Limb (tissue), 2 donors: ENCODE results near the gene BCCIP.

Experiments
- DNase-seq, 2 donors: peaks; one replicate each; pipeline ENCODE4 v3.0.0-alpha.2; 2016; ENCODE audit errors: extremely low spot score in 2 of 2

Gene BCCIP

DNA sequence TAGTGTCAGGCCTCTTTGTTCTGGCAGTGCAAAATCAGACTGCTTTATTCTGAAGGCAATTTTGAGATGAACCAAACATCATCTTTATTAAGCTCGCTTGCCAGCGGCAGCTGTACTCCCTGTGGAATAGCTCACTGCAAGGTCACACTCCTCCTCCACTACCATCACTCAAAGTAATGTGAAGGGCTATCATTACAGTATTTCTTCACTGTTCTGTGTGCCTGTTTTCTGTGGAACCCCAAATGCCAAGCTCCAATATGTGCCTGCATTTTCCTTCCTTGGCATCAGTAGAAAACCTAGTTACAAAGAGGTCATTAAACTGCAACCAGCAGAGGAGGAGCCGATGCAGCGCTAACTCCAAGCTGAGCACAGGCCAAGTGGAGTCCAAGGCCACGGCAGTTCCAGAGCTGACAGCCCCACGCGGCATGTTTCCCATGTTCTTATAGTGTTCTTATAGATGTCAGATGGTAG is 21.4 kb downstream of the BCCIP start:
- DNase-seq = no peak

DNA sequence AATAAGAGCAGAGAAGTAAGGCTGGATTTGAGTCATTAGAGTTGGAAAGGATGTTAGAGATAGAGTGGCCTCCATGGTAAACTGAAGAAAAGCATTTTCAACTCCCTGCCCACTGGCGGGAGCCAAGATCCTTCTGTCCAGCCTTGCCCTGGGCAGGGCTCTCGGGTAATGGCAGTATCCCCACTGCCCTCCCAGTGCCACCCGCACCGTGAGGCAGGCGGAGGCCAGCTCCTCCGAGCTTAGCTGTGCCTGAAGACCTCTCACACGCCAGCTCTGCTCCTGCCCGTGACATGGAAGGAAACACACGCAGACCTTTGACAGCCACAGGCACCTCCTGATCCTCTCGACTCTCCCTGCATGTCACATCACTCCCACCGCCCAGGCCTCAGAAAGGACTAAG is 22.3 kb downstream of the BCCIP start:
- no peak for DNase-seq

DNA sequence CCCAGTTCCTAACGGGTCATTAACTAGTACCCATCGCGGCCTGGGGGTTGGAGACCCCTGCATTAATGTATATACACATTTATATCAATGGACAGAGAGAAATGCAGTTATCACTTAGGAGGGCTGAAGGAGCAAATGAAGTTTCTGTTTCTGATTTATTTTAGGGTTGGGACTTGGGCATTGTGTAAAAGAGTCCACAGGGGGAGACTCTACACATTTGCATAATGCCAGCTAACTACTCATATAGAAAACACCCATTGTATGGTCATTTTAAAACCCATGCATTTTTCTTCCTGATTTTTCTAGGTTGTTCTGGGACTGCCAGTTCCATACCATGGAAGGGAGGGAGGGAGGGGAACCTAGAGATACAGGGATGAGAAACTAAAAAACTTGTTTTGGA is 23.5 kb downstream of the BCCIP start:
- DNase-seq = no peak

DNA sequence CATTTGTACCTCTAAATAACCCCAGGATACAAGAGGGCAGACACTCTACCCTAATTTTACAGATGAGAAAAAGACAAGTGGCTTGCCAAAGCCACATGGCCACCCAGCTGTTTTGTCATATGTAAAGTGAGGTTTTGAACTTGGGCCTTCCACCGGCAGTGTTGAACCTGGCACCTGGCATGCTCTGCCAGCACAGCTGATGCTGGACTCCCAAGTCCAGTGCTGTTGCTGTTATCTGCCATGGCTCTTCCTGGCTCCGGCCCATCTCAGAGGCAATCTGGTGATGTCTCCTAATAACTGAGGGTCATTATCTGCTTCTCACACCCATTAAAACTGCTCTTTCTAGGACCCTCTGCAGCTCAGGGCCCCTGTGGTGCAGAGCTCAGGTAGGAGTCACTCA is 25.0 kb downstream of the BCCIP start:
- DNase-seq = no peak

DNA sequence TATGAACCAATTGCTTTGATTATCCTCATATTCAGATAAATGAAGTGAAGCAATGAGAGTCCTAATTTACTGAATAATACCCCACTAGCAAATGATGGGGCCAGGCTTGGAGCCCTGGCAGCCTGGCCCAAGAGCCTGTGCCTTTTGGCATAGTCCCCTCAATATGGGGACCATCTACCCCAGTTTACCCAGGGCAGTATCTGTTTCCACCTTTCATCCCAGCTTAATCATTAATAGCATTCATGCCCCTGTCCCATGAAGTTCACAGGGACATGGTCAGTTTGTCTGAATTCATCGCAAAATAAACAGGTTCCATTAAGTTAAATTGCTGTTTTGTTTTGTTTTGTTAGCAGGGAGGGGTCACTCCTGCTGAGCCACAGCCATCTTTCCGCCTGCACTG is 25.5 kb downstream of the BCCIP start:
- no peak for DNase-seq

DNA sequence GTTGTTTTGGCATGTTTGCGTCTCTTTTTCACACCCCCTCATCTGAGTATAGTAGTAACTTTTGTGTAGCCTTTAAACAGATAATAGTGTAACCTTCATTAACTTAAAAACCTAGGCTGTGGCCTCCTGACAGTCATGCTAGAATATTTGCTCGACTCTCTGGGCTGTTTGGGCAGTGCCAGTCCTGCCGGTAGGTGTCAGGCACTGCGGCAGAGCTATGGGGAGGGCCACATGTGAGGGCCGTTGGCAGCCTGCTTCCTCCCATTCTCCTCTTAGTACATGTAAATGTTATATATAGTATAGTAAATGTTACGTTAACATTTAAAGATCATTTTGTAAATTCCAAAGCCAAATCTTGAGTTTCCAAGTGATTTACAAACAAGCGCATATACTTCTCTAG is 26.1 kb downstream of the BCCIP start:
- no peak for DNase-seq

DNA sequence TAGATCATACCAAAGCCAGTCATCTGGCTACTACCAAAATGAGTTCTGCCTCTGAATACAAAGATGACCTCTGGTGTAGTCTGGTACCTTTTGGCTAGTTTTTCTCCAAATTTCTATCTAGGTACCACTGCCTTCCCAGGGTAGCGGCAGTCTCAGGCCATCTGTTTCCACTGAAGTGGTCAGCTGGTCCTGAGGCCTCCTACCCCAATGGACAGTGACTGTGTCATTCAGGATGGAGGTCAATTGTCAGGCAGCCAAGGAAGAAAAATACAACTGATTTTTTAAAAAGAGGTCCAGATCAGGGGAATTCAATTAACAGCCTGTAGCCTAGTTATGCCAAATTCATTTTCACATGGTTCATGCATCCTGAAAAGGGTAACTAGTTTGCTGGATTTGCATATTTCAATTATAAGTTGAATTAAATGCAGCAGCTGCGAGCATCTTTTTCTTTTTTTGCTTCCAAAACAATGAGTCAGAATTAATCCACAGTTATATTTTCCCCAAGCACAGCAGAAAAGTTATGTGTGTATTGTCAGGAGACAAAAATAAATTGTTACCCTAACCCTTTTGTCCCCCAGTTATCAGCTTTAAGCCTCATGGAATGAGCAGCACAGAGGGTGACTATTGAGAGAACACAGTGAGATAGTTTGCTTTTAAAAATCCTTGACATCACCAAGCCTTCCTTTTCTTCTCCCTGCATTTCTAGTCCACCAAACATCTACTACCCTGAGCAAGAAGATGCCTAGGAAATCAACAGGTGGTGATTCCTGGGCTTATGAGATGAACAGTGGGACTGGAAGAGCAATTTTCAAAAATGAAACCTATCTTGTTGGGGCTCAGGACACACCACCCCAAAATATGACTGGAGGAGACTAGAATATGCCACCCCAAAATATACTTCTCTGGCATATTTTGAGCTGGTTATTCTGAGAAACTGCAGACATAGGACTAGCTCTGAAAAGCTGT is 27.7 kb downstream of the BCCIP start:
- no peak for DNase-seq

DNA sequence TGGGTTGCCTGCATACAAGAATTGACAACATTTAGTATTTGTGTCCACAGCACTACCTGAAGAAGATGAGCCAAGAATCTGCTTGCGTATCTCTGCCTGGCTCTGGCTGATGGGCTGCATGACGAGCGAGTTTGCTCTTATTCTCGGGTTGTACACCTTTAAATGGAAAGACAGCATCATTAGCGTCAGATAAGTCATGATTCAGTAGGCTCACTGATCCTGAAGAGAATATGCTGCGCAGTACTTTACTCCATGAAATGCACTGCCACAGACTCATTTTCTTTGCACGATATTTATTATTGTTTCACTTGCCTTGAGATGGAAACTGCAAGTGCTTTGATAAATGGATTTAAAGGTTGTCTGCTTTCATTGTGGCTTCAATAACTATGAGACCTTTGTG is 29.1 kb downstream of the BCCIP start:
- no peak for DNase-seq

DNA sequence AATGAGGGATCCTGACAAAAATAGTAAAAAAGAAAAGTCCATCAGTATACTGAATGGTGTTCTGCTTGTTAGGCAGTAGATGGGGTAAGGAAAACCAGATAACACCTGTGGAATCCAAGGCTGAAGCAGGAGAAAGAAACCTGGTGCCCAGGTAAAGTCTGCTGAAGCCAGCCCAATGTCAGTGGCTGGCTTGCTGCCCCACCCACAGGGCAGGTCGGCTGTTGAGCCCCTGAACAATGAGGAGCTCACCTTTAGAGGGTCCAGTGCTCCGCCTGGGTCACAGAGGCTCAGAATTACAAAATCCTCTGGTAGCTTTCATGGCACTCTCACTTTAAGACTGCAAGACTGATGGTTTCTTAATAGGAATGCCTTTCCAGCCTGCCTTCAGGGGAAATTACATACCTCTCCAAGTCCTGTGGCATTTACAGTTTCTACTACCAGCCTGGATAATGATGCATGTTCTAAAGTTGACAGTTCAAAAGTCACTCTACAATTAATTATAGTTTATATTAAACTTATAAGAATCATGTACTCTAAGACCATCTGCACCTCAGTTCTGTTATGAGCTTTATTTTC is 33.9 kb downstream of the BCCIP start:
- DNase-seq = no peak

DNA sequence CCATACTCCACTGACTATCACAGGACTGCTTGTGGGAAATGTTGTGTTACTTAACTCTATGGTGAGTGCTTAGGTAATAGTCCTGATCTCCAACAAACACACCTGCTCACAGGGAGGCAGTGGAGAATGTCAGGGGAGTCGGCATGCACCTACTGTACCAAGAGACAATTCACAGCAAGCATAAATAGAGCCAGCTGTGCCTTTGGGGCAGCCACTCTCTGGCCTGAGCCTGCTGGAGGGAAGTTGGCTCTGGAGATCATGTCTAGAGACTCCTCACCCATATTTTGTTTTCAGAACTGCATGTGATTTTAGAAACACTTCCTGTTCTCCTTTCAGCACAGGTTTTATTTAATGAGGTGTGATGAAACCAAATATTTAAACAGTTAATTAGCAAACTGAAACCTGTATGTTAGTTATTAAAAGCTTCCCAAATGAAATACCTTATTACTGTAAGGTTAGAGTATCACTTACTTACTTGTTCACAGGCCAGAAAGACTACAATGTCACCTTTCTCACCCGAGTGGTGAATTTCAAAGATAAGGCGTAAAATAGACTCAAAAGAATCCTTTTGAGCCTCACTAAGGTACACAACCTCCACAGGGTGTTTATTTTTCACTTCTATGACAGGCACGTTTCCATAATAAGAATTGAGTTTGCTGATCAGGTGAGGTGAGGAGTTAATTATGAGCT is 35.9 kb downstream of the BCCIP start:
- DNase-seq = no peak

DNA sequence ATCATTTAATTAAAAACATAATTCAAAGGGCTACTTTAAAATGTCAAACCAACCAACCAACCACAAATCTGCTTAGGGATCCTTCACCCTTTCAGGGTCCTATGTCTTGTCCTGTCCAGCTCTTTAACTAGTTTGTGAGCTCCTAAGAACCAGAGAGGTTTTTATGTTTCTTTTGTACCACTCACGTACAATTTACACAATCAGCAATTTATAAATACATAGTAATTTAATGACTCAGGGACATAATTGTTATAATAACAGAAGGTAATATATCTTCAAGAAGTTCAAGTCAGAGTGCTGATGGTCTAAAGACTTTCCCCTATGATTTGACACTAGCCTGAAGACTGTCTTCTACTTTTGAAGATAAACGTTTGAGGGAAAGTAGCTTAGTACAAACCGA is 41.8 kb downstream of the BCCIP start:
- DNase-seq = no peak

DNA sequence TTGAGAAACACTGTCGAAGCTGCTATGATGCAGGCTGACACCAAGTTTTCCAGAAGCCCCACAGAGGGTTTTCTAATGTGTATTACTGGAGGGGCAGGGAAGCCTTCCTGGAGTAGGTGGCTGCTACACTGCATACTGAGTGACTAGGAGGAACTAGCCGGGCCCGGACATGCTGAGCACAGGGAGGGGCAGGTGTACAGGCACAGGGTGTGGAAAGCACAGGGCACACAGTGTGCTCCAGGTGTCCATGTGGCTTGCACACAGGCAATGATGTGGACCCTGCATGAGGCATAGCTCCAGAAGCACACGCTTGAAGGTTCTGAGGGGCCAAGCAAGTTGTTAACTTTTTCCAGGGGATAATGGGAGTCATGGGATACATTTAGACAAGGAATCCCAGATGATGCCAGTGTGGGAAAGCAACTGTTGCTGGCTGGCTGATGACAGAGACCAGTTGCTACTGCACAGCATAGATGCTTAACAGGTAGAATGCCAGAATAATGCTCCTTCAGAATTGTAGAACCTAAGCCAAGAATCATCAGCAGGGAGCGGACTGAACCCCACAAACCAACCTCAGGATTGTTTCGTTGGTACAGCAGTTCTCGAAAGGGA is 43.2 kb downstream of the BCCIP start:
- DNase-seq = no peak

DNA sequence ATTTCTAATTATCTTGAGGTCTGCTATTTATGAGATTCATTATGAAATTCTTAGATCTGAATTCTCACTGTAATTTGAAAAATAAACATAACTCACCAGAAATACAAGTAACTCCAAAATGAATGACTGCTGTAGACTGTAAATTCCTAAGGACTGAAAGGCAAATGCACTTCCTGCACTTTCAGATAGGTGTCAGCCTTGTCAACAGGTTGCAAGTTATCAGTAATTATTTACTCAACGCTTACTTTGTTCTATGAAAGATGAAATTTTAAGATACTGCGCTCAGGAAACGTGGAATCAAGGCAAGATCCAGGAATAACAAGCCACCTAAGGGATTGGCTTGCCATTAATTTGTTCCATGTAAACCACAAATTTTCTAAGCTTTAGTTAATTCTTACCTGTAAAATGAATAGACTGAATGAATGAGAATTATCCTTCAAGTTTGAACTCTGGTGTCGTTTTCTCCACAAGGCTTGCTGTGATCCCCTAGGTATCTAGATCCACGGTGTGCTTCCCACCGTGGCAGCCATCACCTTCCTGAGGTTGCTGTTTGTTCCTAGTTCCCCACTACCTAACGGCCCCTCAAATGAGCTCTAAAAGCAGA is 45.1 kb downstream of the BCCIP start:
- DNase-seq = peak in 1 of 2 donors; percentile 33

DNA sequence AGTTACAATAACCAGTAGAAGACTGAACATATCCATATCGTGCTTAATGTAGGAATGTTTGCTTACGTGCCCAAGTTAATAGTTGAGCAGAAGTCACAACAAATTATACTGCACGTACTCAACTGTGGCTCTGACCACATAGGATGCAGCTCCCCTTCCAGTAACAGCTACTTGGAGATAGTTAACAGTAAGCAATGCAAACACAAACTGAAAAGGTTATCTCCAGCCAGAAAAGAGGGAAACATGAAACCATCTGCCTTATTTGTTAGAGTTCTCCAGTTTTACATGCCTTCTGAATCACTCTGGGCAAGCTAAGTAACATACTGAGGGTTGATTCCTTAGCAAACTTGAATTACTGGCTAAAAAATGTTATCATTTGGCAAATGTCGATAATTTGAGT is 48.0 kb downstream of the BCCIP start:
- DNase-seq = no peak

DNA sequence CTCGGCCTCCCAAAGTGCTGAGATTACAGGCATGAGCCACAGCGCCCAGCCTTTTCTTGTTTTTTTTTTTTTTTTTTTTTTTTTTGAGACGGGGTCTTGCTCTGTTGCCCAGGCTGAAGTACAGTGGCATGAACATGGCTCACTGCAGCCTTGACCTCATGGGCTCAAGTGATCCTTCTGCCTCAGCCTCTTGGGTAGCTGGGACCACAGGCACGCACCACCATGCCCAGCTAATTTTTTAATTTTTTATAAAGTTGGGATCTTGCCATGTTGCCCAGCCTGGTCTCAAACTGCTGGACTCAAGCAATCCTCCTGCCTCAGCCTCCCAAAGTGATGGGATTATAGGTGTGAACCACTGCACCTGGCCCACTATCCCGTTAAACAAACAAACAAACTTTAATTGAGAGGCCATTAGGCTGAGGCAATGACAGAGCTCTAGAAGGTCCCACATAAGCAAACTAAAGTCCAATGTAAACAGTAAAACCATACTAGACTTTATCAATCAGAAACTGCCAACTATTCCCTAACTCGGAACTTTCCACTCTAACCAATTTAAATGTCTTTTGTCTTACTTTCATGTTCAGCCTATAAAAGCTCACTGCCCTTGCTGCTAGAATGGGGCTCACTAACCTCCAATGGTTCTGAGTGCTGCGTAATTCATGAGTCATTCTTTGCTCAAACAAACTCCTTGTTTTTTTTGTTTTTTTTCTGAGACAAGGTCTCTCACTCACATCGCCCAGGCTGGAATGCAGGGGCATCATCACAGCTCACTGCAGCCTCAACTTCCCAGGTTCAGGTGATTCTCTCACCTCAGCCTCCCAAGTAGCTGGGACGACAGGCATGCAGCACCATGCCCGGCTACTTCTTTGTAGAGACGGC is 55.9 kb downstream of the BCCIP start:
- DNase-seq = no peak

DNA sequence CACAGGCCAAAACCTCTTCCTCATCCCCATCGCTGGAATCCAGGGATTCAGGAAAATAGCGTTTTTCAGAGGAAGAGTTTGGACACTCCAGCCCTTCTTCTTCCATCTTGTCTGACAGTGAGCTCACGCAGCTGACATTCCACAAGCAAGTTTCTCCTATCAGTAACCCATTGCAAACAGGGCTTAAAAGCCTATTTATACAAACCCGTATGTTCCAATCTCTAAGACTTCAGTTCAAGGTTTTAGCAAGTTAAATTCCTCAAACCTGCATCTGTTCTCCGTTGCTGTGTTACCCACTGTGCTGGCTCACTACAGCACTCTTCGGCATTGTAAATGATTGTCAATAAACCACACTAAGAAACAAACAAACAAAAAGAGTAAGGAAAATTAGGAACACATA is 57.4 kb downstream of the BCCIP start:
- no peak for DNase-seq

DNA sequence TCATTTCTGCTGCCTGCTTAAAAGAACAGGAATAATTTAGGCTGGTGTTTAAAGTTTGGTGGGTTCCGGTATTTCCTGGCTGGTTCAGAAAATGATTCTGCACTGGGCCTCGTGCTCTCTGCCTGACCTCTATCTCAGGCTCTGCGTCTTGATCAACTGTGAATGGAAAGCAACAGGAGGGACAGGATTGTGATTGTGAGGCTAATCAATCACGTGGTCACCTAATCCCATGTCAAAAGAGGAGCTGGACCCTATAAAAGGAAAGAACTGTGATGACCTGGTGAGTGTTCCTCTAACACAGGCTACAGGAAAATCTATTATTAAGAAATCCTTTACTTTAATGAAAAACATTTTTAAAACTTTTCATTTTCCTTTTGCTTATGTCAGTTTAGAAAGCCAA is 57.8 kb downstream of the BCCIP start, which contains the start of gene DHX32:
DHX32 (minus strand) TSS at position 101 of the 400 bp plus-strand sequence. CDS start 468 bp downstream, outside the sequence.
- DNase-seq = no peak

DNA sequence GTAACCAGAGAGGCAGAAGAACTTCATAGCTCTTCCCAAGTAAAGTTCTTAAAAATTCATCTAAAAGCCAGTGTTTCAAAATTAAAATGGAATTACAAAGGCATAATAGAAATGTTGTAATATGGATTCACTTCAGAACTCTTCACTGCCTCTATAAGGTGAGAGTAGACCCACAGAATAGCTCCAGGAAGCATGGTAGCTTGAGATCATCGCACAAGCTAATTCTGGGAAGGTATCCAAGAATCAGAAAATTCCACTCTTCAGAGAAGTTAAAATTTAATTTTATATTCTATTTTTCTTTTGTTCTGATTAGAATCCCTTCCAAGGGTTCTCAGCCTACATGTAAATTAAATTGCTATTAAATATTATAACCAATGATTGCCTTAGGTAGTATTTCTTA is 59.2 kb downstream of the BCCIP start:
- DNase-seq = no peak

DNA sequence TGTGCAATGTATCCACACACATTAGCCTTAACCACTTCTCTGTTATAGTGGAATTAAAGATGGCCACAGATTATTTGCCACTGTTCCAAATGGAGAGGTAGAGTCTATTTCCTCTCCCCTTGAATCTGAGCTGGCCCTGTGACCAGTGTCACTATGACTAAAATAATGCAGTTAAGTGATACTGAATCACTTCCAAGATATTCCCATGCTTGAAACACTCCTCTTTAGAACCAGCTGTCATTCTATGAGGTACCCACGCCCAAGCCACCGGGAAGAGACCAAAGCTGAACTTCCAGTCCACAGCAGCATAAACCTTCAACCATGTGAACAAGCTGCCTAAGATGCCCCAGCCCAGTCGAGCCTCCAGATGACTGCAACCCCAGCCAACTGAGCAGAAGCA is 59.9 kb downstream of the BCCIP start:
- DNase-seq = no peak
